ENCODE measurements around the gene CCL20. TPM values are rescaled to one million over a fixed set of nuclear protein-coding genes. Genes with fewer than 3 reads are reported as not detected.
"Not testable (repeated sequence)": the region's sequence is repeated elsewhere in the genome, so short reads cannot be mapped to it uniquely, and the experiment has no call there.

The CCL20 gene
- total RNA-seq, 4 donors from 2014 or later: 3.1 TPM; not detected in 3

- no peak for ATAC-seq
- H3K27ac ChIP-seq: no peak overlapping the region
- no peaks in the 10 kb centered on the region for H3K36me3 ChIP-seq
- H3K4me1 ChIP-seq: no peaks in the 10 kb centered on the region
- H3K4me3 ChIP-seq: no peak overlapping the region
- H3K9me3 ChIP-seq: no peaks in the 10 kb centered on the region
- TF ChIP-seq POLR2AphosphoS5 (IDR thresholded peaks at IDR 0.05): no peak
- TF ChIP-seq, protein P1, sequence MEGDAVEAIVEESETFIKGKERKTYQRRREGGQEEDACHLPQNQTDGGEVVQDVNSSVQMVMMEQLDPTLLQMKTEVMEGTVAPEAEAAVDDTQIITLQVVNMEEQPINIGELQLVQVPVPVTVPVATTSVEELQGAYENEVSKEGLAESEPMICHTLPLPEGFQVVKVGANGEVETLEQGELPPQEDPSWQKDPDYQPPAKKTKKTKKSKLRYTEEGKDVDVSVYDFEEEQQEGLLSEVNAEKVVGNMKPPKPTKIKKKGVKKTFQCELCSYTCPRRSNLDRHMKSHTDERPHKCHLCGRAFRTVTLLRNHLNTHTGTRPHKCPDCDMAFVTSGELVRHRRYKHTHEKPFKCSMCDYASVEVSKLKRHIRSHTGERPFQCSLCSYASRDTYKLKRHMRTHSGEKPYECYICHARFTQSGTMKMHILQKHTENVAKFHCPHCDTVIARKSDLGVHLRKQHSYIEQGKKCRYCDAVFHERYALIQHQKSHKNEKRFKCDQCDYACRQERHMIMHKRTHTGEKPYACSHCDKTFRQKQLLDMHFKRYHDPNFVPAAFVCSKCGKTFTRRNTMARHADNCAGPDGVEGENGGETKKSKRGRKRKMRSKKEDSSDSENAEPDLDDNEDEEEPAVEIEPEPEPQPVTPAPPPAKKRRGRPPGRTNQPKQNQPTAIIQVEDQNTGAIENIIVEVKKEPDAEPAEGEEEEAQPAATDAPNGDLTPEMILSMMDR (IDR thresholded peaks at IDR 0.05): no peak
- no peak for TF ChIP-seq EP300 (IDR thresholded peaks at IDR 0.05)
- TF ChIP-seq POLR2A (IDR thresholded peaks at IDR 0.05): no peak
- 68 to 100% methylated on average over 1 to 4 of the region's 4 CpGs for WGBS, 2 donors (ENCODE audit: low coverage in 1 of 2)
- H3K27me3 ChIP-seq: no peaks in the 10 kb centered on the region
Observed at GRCh38 chr2:227788561-227789018, 25.1 kb upstream of the CCL20 start.

DNA sequence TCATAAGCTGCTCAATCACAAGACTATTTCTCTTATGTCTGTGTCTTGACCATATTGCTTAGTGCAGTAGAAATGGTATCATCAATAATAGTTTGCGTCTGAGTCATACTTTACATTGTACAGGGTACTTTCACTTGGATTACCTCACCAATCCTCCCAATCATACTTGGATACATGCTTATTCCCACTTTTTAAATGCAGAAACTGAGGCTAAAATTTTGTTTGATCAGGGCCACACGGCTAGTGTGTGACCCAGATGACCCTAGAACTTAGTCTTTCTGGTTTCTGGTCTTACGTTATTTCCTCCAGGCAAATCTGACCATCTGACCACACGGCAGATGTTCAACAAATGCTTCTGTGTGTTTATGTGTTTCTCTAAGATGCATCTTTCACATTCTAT is 23.8 kb upstream of the CCL20 start:
- WGBS, 2 donors (ENCODE audit: low coverage in 1 of 2): 52 to 53% methylated on average over 4 of the region's 4 CpGs
- H3K4me3 ChIP-seq: no peak overlapping the region
- H3K36me3 ChIP-seq: no peaks in the 10 kb centered on the region
- TF ChIP-seq POLR2A (IDR thresholded peaks at IDR 0.05) (no peak), EP300 (IDR thresholded peaks at IDR 0.05) (no peak), POLR2AphosphoS5 (IDR thresholded peaks at IDR 0.05) (no peak)
- TF ChIP-seq, protein P1 (IDR thresholded peaks at IDR 0.05): no peak
- H3K27ac ChIP-seq: no peak overlapping the region
- H3K27me3 ChIP-seq: no peaks in the 10 kb centered on the region
- no peak for ATAC-seq
- H3K9me3 ChIP-seq: no peaks in the 10 kb centered on the region
- no peaks in the 10 kb centered on the region for H3K4me1 ChIP-seq

DNA sequence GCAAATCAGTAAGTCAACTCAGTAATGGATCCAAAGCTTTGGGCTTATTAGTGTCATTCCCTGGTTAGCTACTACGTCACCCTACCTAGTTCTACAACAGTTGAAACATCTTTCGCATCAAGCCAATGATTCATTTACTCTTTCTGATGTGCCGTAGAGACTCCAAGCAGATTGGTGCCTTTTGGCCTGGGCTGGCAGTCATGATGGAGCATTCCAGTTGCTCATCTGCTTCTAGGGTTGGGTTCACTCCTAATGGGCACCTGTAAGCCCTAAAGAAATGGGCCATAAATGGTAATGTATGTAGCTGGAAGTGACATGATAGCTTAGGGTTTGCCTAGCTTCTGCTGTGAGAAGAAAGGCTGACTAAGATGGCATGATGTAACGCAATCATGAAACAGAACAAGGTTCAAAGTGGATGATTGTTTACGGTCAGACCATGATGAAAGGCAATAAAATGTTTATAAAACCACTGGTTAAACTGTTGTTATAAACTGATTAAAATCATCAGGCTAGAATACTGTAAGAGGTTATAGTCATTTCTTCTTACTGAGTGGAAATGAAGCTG is 20.4 kb upstream of the CCL20 start:
- TF ChIP-seq, protein P1 (IDR thresholded peaks at IDR 0.05): no peak
- no peak for TF ChIP-seq POLR2AphosphoS5 (IDR thresholded peaks at IDR 0.05)
- no peak for TF ChIP-seq EP300 (IDR thresholded peaks at IDR 0.05)
- TF ChIP-seq POLR2A (IDR thresholded peaks at IDR 0.05): no peak
- WGBS, 2 donors (ENCODE audit: low coverage in 1 of 2): 84% methylated on average over 4 to 5 of the region's 5 CpGs
- Histone ChIP-seq H3K4me1 (no peaks in the 10 kb centered on the region), H3K36me3 (no peaks in the 10 kb centered on the region), H3K27ac (no peak overlapping the region), H3K9me3 (no peaks in the 10 kb centered on the region), H3K27me3 (no peaks in the 10 kb centered on the region), H3K4me3 (no peak overlapping the region)
- ATAC-seq: no peak

DNA sequence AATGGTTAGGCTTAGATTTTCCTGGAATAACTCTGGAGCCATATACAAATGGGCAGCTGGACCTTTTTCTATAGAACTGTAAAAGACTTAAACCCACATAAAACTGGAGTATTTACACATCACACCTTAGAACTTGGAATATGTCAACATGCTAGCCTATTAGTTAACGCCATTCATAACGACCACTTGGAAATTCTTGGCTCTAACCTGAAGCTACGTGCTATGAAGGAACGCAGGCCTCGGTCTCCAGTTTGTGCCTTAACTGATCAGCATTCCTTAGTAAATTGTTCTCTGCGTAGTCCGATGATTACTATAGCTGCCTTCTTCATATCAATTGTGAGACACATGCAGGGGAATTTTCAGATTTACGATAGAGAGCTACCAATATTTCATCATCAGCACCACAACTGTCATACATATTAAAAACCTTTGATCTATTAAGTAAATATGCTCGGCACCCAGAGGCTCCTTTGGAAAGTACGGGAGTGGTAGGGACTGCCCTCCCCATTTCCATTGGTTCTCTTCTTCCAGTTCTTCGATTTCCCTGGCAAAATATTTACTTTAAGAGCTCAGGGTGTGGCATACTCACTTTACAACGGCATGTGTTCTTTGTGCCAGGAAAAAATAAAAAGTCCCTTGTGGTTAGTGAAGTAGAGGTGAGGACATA is 17.5 kb upstream of the CCL20 start:
- Histone ChIP-seq H3K4me3 (no peak overlapping the region), H3K27ac (no peak overlapping the region), H3K36me3 (no peaks in the 10 kb centered on the region), H3K9me3 (no peaks in the 10 kb centered on the region), H3K27me3 (no peaks in the 10 kb centered on the region), H3K4me1 (no peaks in the 10 kb centered on the region)
- no peak for TF ChIP-seq POLR2AphosphoS5 (IDR thresholded peaks at IDR 0.05)
- TF ChIP-seq, protein P1 (IDR thresholded peaks at IDR 0.05): no peak
- no peak for TF ChIP-seq EP300 (IDR thresholded peaks at IDR 0.05)
- no peak for TF ChIP-seq POLR2A (IDR thresholded peaks at IDR 0.05)
- 60 to 66% methylated on average over 9 to 12 of the region's 12 CpGs for WGBS, 2 donors (ENCODE audit: low coverage in 1 of 2)
- ATAC-seq: no peak

- ATAC-seq, H3K9me3 ChIP-seq, H3K4me1 ChIP-seq, H3K36me3 ChIP-seq, H3K27ac ChIP-seq, H3K4me3 ChIP-seq, H3K27me3 ChIP-seq: not testable (repeated sequence)
- WGBS, 2 donors (ENCODE audit: low coverage in 1 of 2): 95 to 96% methylated on average over 4 to 5 of the region's 5 CpGs
Observed at GRCh38 chr2:227796768-227797167, 16.9 kb upstream of the CCL20 start.
